Measurements from ENCODE around the gene GLRA3.

DNA sequence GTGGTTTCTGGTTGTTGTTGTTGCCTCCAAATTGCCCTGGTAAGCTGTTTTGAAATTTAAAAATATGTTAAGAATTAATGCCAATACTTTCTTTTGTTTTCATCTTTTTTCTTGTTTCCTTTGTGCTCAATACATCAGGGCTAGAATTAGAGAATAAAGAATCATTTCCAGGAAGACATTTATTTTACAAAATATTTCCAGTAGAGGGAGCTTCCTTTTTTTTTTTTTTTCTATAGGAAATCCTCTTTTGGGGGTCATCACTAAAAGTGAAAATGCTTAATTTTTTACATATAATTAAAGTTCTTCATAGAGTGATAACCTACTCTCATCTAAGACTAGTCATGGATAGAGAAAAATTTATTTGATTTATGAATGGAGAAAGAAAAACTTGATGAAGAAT is 2.4 kb downstream of the GLRA3 start:
- TF ChIP-seq, protein P1, sequence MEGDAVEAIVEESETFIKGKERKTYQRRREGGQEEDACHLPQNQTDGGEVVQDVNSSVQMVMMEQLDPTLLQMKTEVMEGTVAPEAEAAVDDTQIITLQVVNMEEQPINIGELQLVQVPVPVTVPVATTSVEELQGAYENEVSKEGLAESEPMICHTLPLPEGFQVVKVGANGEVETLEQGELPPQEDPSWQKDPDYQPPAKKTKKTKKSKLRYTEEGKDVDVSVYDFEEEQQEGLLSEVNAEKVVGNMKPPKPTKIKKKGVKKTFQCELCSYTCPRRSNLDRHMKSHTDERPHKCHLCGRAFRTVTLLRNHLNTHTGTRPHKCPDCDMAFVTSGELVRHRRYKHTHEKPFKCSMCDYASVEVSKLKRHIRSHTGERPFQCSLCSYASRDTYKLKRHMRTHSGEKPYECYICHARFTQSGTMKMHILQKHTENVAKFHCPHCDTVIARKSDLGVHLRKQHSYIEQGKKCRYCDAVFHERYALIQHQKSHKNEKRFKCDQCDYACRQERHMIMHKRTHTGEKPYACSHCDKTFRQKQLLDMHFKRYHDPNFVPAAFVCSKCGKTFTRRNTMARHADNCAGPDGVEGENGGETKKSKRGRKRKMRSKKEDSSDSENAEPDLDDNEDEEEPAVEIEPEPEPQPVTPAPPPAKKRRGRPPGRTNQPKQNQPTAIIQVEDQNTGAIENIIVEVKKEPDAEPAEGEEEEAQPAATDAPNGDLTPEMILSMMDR (IDR thresholded peaks at IDR 0.05), result no peak
- TF ChIP-seq POLR2A (IDR thresholded peaks at IDR 0.05), result no peak

Data from lower leg skin (tissue), 3 donors.